GM10248 (cell line): ENCODE results near the gene FBXO11.

ENCODE experiments used
- CTCF ChIA-PET: fragments of 300-600 bp; sonication (Branson Sonifier 250); formaldehyde crosslinking; extraction: SDS; loops from one replicate; lab custom pipeline; 2021; ENCODE audit warnings: antibody characterized with exemption; lab: Yijun Ruan, JAX
- POLR2A ChIA-PET: fragments of 350-650 bp; sonication (Branson Sonifier 250); formaldehyde crosslinking; extraction: SDS; loops from one replicate; lab custom pipeline; 2020; ENCODE audit warnings: antibody characterized with exemption; lab: Yijun Ruan, JAX
- DNase-seq: peaks from one replicate; pipeline ENCODE4 v3.0.0; 2012; ENCODE audit errors: extremely low spot score
- CTCF ChIP-seq: IDR thresholded peaks from 2 replicates; pipeline ENCODE4 v1.5.1; 2012; ENCODE audit warnings: mild to moderate bottlenecking, low read depth; ENCODE audit errors: extremely low read depth, missing control alignments, control extremely low read depth

Gene FBXO11

GRCh38 chr2:47890711-47891368 is 15.5 kb downstream of the FBXO11 start:
- DNase-seq: no peak
- ChIA-PET CTCF (no interaction called here), POLR2A (no interaction called here)
- no peak for TF ChIP-seq CTCF

GRCh38 chr2:47888581-47889280 is 17.6 kb downstream of the FBXO11 start:
- TF ChIP-seq CTCF: no peak
- no peak for DNase-seq
- ChIA-PET POLR2A (interaction anchor here (0.7 kb wide), 1 partner anchor 144 kb away, joined by 3 read pairs; no protein-coding TSS in a partner anchor), CTCF (interaction anchor here (1.5 to 1.7 kb wide), 2 partner anchors 11 to 30 kb away, joined by 3 to 7 read pairs; no protein-coding TSS in a partner anchor)

GRCh38 chr2:47876912-47877311 is 29.4 kb downstream of the FBXO11 start:
- DNase-seq: no peak
- ChIA-PET POLR2A (no interaction called here), CTCF (no interaction called here)
- TF ChIP-seq CTCF: no peak

GRCh38 chr2:47872941-47873340 is 33.4 kb downstream of the FBXO11 start:
- no peak for TF ChIP-seq CTCF
- POLR2A ChIA-PET: no interaction called here
- DNase-seq: no peak
- CTCF ChIA-PET: interaction anchor here (3.5 kb wide), 1 partner anchor 10 kb away, joined by 18 read pairs; no protein-coding TSS in a partner anchor

- ChIA-PET CTCF (interaction anchor here (1.1 to 7.2 kb wide), 5 partner anchors 8 to 236 kb away, joined by 4 to 52 read pairs (median 4); no protein-coding TSS in a partner anchor), POLR2A (no interaction called here)
- no peak for TF ChIP-seq CTCF
- no peak for DNase-seq
Observed at GRCh38 chr2:47870641-47871540, 35.4 kb downstream of the FBXO11 start.
